ENCODE data around the gene SLCO4A1. TPM values are rescaled to one million over a fixed set of nuclear protein-coding genes. Genes with fewer than 3 reads are reported as not detected.

SLCO4A1 gene
- total RNA-seq, 4 donors from 2014 or later, result 15.9 to 20.2 (median 19.2) TPM

GRCh38 chr20:62618611-62619529, 23.4 kb upstream of the SLCO4A1 start:
- Histone ChIP-seq H3K36me3 (no peaks in the 10 kb centered on the region), H3K9me3 (no peaks in the 10 kb centered on the region), H3K4me1 (peaks cover 3 to 44% (median 23%) of the 10 kb centered on the region in 3 donors), H3K4me3 (no peak overlapping the region), H3K27ac (peak overlapping the region in 3 of 4 donors; percentile 53 to 78 (median 63)), H3K27me3 (peaks cover 29% of the 10 kb centered on the region)
- no peak for ATAC-seq
- 89 to 100% methylated on average over 1 to 8 of the region's 26 CpGs for WGBS, 2 donors (ENCODE audit: low coverage in 1 of 2)
- TF ChIP-seq POLR2A (IDR thresholded peaks at IDR 0.05), result no peak
- TF ChIP-seq EP300 (IDR thresholded peaks at IDR 0.05), result no peak
- no peak for TF ChIP-seq POLR2AphosphoS5 (IDR thresholded peaks at IDR 0.05)
- no peak for TF ChIP-seq CTCF (IDR thresholded peaks at IDR 0.05)

GRCh38 chr20:62620625-62621024, 21.7 kb upstream of the SLCO4A1 start:
- peaks cover 3 to 62% (median 33%) of the 10 kb centered on the region in 3 donors for H3K4me1 ChIP-seq
- WGBS, 2 donors (ENCODE audit: low coverage in 1 of 2), result 50 to 77% methylated on average over 2 to 5 of the region's 13 CpGs

GRCh38 chr20:62621251-62622110, 20.8 kb upstream of the SLCO4A1 start:
- no peaks in the 10 kb centered on the region for H3K9me3 ChIP-seq
- ATAC-seq, result no peak
- no peak for TF ChIP-seq EP300 (IDR thresholded peaks at IDR 0.05)
- TF ChIP-seq POLR2AphosphoS5 (IDR thresholded peaks at IDR 0.05), result no peak
- no peak for TF ChIP-seq POLR2A (IDR thresholded peaks at IDR 0.05)
- no peak for TF ChIP-seq CTCF (IDR thresholded peaks at IDR 0.05)
- H3K27me3 ChIP-seq, result peaks cover 21% of the 10 kb centered on the region
- no peaks in the 10 kb centered on the region for H3K36me3 ChIP-seq
- peak overlapping the region in 3 of 4 donors; percentile 29 to 90 (median 89) for H3K27ac ChIP-seq
- peaks cover 3 to 61% (median 36%) of the 10 kb centered on the region in 3 donors for H3K4me1 ChIP-seq
- 60 to 73% methylated on average over 1 to 2 of the region's 34 CpGs for WGBS, 2 donors (ENCODE audit: low coverage in 1 of 2)
- H3K4me3 ChIP-seq, result no peak overlapping the region

More at GRCh38 chr20:62620625-62621024, 21.7 kb upstream of the SLCO4A1 start:
- ATAC-seq, result no peak
- H3K9me3 ChIP-seq, result no peaks in the 10 kb centered on the region
- H3K27ac ChIP-seq, result peak overlapping the region in 1 of 4 donors; percentile 43
- H3K36me3 ChIP-seq, result no peaks in the 10 kb centered on the region
- TF ChIP-seq POLR2AphosphoS5 (IDR thresholded peaks at IDR 0.05) (no peak), CTCF (IDR thresholded peaks at IDR 0.05) (no peak), EP300 (IDR thresholded peaks at IDR 0.05) (no peak), POLR2A (IDR thresholded peaks at IDR 0.05) (no peak)
- H3K27me3 ChIP-seq, result peaks cover 21% of the 10 kb centered on the region
- H3K4me3 ChIP-seq, result no peak overlapping the region

GRCh38 chr20:62622178-62622876, 20.0 kb upstream of the SLCO4A1 start:
- H3K27me3 ChIP-seq, result peaks cover 21% of the 10 kb centered on the region
- ATAC-seq, result no peak
- no peak for TF ChIP-seq POLR2A (IDR thresholded peaks at IDR 0.05)
- TF ChIP-seq POLR2AphosphoS5 (IDR thresholded peaks at IDR 0.05), result no peak
- TF ChIP-seq EP300 (IDR thresholded peaks at IDR 0.05), result no peak
- TF ChIP-seq CTCF (IDR thresholded peaks at IDR 0.05), result no peak
- WGBS, 2 donors (ENCODE audit: low coverage in 1 of 2), result 76 to 85% methylated on average over 7 to 15 of the region's 25 CpGs
- H3K36me3 ChIP-seq, result no peaks in the 10 kb centered on the region
- no peaks in the 10 kb centered on the region for H3K9me3 ChIP-seq
- peak overlapping the region in 3 of 4 donors; percentile 82 to 90 (median 89) for H3K27ac ChIP-seq
- no peak overlapping the region for H3K4me3 ChIP-seq
- H3K4me1 ChIP-seq, result peaks cover 3 to 53% (median 33%) of the 10 kb centered on the region in 3 donors
